DMS153 treated with DMSO at 0.1 percent for 48 hours (cell line): ENCODE measurements around the gene RPS6KA2.

Experiments
- DNase-seq: peaks from one replicate; lab custom pipeline; 2025; ENCODE audit not compliant: unreplicated experiment; lab: John Stamatoyannopoulos, UW

The RPS6KA2 gene

GRCh38 chr6:166453651-166454050 lies 173.4 kb downstream of the RPS6KA2 start:
- DNase-seq, result no peak

GRCh38 chr6:166450167-166450873 lies 176.7 kb downstream of the RPS6KA2 start:
- DNase-seq, result no peak

- DNase-seq, result no peak
These were observed 177.4 kb downstream of the RPS6KA2 start for GRCh38 chr6:166449641-166450040.

- DNase-seq, result no peak
These were observed 178.0 kb downstream of the RPS6KA2 start for GRCh38 chr6:166449036-166449435.

GRCh38 chr6:166448432-166448831 lies 178.6 kb downstream of the RPS6KA2 start:
- no peak for DNase-seq

GRCh38 chr6:166446567-166447065 lies 180.4 kb downstream of the RPS6KA2 start:
- DNase-seq, result no peak

- no peak for DNase-seq
These were observed 180.9 kb downstream of the RPS6KA2 start for GRCh38 chr6:166446146-166446545.

- DNase-seq, result no peak
These were observed 182.6 kb downstream of the RPS6KA2 start for GRCh38 chr6:166444446-166444845.

- DNase-seq, result no peak
These were observed 183.9 kb downstream of the RPS6KA2 start for GRCh38 chr6:166443166-166443565.

- DNase-seq, result no peak
These were observed 184.8 kb downstream of the RPS6KA2 start for GRCh38 chr6:166442131-166442685.

GRCh38 chr6:166441325-166442078 lies 185.5 kb downstream of the RPS6KA2 start:
- no peak for DNase-seq

GRCh38 chr6:166440729-166441128 lies 186.3 kb downstream of the RPS6KA2 start:
- no peak for DNase-seq

- DNase-seq, result no peak
These were observed 186.9 kb downstream of the RPS6KA2 start for GRCh38 chr6:166440106-166440505.

GRCh38 chr6:166439366-166440091 lies 187.5 kb downstream of the RPS6KA2 start:
- no peak for DNase-seq

- no peak for DNase-seq
These were observed 188.7 kb downstream of the RPS6KA2 start for GRCh38 chr6:166438211-166438861.

- DNase-seq, result no peak
These were observed 189.4 kb downstream of the RPS6KA2 start for GRCh38 chr6:166437661-166438060.

- no peak for DNase-seq
These were observed 190.6 kb downstream of the RPS6KA2 start for GRCh38 chr6:166436195-166437139.

GRCh38 chr6:166435574-166435973 lies 191.5 kb downstream of the RPS6KA2 start:
- DNase-seq, result no peak

GRCh38 chr6:166434336-166434735 lies 192.7 kb downstream of the RPS6KA2 start:
- no peak for DNase-seq

GRCh38 chr6:166433096-166433495 lies 194.0 kb downstream of the RPS6KA2 start:
- no peak for DNase-seq
